GM19324 (cell line): ENCODE measurements around the gene ADAMTS18.

ENCODE experiments used
- ATAC-seq: cut with Tn5 transposase; IDR thresholded peaks from one replicate; pipeline ENCODE4 v1.9.1; 2021; ENCODE audit warnings: mild to moderate bottlenecking, moderate library complexity; ENCODE audit not compliant: unreplicated experiment, low FRiP score

ADAMTS18 gene

GRCh38 chr16:77236063-77236511 is 198.7 kb downstream of the ADAMTS18 start:
- ATAC-seq: peak; percentile 98

DNA sequence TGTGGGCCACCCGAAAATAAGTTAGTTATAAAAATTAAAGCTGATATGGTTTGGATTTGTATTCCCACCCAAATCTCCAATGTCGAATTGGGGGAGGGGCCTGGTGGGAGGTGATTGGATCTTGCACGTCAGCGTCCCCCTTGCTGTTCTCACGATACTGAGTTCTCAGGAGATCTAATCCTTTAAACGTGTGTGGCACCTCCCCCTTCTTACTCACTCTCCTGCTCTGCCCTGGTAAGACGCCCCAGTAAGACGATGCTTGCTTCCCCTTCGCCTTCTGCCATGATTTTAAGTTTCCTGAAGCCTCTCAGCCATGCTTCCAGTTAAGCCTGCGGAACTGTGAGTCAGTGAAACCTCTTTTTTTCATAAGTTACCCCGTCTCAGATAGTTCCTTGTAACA is 200.2 kb downstream of the ADAMTS18 start:
- no peak for ATAC-seq

DNA sequence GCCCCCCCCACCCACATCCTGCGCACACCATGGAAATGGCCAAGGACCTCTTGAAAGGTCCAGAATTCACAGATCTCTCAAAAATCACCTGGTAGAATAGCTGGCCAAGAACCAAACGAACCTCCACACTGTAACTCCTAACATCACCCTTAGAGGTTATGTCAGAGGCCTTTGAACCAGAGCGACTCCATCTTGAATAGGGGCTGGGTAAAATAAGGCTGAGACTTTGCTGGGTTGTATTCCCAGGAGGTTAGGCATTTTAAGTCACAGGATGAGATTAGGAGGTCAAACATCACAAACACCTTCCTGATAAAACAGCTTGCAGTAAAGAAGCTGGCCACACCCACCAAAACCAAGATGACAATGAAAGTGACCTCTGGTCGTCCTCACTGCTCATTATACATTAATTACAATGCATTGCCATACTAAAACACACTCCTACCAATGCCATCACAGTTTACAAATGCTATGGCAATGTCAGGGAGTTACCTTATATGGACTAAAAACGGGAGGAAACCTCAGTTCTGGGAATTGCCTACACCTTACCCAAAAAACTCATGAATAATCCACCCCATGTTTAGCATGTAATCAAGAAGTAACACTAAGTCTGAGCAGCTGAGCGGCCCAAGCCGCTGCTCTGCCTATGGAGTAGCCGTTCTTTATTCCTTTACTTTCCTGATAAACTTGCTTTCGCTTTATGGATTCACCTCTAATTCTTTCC is 200.9 kb downstream of the ADAMTS18 start:
- ATAC-seq: no peak
